Hepatocyte (in vitro differentiated cells): ENCODE results near the gene SMIM11. TPM values are rescaled to one million over a fixed set of nuclear protein-coding genes. Genes with fewer than 3 reads are reported as not detected.
"Not testable (repeated sequence)": the region's sequence is repeated elsewhere in the genome, so short reads cannot be mapped to it uniquely, and the experiment has no call there.

Source experiments
- DNase-seq: peaks from one replicate; pipeline ENCODE4 v3.0.0-alpha.2; 2016; ENCODE audit warnings: low spot score
- H2AFZ ChIP-seq: fragments of 200-600 bp; sonication (generic); 2 replicates; pipeline ENCODE4 v1.6.0; 2016; ENCODE audit warnings: antibody characterized with exemption, mild to moderate bottlenecking
- H3K27ac ChIP-seq: fragments of 200-600 bp; sonication (generic); 2 replicates; pipeline ENCODE4 v1.5.1; 2016; ENCODE audit warnings: mild to moderate bottlenecking
- H3K27me3 ChIP-seq: fragments of 200-600 bp; sonication (generic); 2 replicates; pipeline ENCODE4 v1.6.1; 2016
- H3K36me3 ChIP-seq: fragments of 200-600 bp; sonication (generic); replicated peaks from 2 replicates; pipeline ENCODE4 v1.5.1; 2016; ENCODE audit warnings: low read depth; ENCODE audit not compliant: insufficient read depth
- H3K4me1 ChIP-seq: fragments of 200-600 bp; sonication (generic); 2 replicates; pipeline ENCODE4 v1.5.1; 2016; ENCODE audit warnings: mild to moderate bottlenecking, moderate library complexity; ENCODE audit not compliant: insufficient read depth
- H3K4me2 ChIP-seq: fragments of 200-600 bp; sonication (generic); 2 replicates; pipeline ENCODE4 v1.6.0; 2016
- H3K4me3 ChIP-seq: fragments of 200-600 bp; sonication (generic); 2 replicates; pipeline ENCODE4 v1.5.1; 2016; ENCODE audit warnings: mild to moderate bottlenecking
- H3K79me2 ChIP-seq: fragments of 200-600 bp; sonication (generic); 2 replicates; pipeline ENCODE4 v1.6.0; 2017; ENCODE audit warnings: mild to moderate bottlenecking
- H3K9me2 ChIP-seq: fragments of 200-600 bp; sonication (generic); replicated peaks from 2 replicates; pipeline ENCODE4 v1.6.0; 2017; ENCODE audit warnings: mild to moderate bottlenecking; ENCODE audit not compliant: insufficient read depth
- H3K9me3 ChIP-seq: fragments of 200-600 bp; sonication (generic); 2 replicates; pipeline ENCODE4 v1.5.1; 2016; ENCODE audit warnings: low read depth, mild to moderate bottlenecking
- H4K20me1 ChIP-seq: fragments of 200-600 bp; sonication (generic); 2 replicates; pipeline ENCODE4 v1.6.0; 2016; ENCODE audit warnings: mild to moderate bottlenecking; ENCODE audit not compliant: insufficient read depth, poor library complexity, severe bottlenecking
- WGBS: methylation state at CpG from one replicate; pipeline ENCODE4 v1.1.6; 2016; ENCODE audit warnings: low lambda C conversion rate; ENCODE audit errors: missing lambda C conversion rate; 5-methylcytosine and 5-hydroxymethylcytosine counted together
- polyA plus RNA-seq: library from polyadenylated mRNA; unstranded; fragments of >200 nt; fragmentation: Nextera tagmentation; extraction: Ambion mirVana; gene quantifications from 2 replicates; pipeline ENCODE4 v1.2.1, GENCODE V29; 2016
- total RNA-seq: library from RNA; depleted of rRNA; stranded (reverse); fragments of >200 nt; gene quantifications from 2 replicates; pipeline ENCODE4 v1.2.3, GENCODE V29; 2014

The SMIM11 gene
- total and polyA plus RNA-seq, 2 experiments from 2014 or later = 2.7 to 6.6 TPM

- not testable (repeated sequence) for DNase-seq, H3K27ac ChIP-seq, H3K9me3 ChIP-seq, H3K36me3 ChIP-seq, H3K9me2 ChIP-seq, H3K4me3 ChIP-seq, H4K20me1 ChIP-seq, H3K4me2 ChIP-seq, H2AFZ ChIP-seq, H3K4me1 ChIP-seq, H3K27me3 ChIP-seq, H3K79me2 ChIP-seq
- no CpG with 5 or more reads among the region's 5 CpGs for WGBS
Measured at GRCh38 chr21:34404742-34405141, 29.4 kb downstream of the SMIM11 start.

- not testable (repeated sequence) for H3K79me2 ChIP-seq, H3K27me3 ChIP-seq, H3K4me2 ChIP-seq, H3K27ac ChIP-seq, H4K20me1 ChIP-seq, H3K9me2 ChIP-seq, H2AFZ ChIP-seq, DNase-seq, H3K4me1 ChIP-seq, H3K9me3 ChIP-seq, H3K36me3 ChIP-seq, H3K4me3 ChIP-seq
- no CpG with 5 or more reads among the region's 2 CpGs for WGBS
Measured at GRCh38 chr21:34405686-34406085, 30.4 kb downstream of the SMIM11 start.

- H2AFZ ChIP-seq, H3K4me1 ChIP-seq, H3K36me3 ChIP-seq, H3K79me2 ChIP-seq, H3K27me3 ChIP-seq, H3K4me2 ChIP-seq, H3K9me2 ChIP-seq, H3K4me3 ChIP-seq, H3K9me3 ChIP-seq, H4K20me1 ChIP-seq, H3K27ac ChIP-seq, DNase-seq: not testable (repeated sequence)
- no CpG with 5 or more reads among the region's 6 CpGs for WGBS
Measured at GRCh38 chr21:34406102-34406501, 30.8 kb downstream of the SMIM11 start.

GRCh38 chr21:34406676-34407075 lies 31.4 kb downstream of the SMIM11 start:
- not testable (repeated sequence) for H3K27ac ChIP-seq, H3K4me1 ChIP-seq, H3K79me2 ChIP-seq, H3K9me2 ChIP-seq, H3K4me2 ChIP-seq, H3K4me3 ChIP-seq, H3K27me3 ChIP-seq, H2AFZ ChIP-seq, H4K20me1 ChIP-seq, DNase-seq, H3K36me3 ChIP-seq, H3K9me3 ChIP-seq
- WGBS = no CpG with 5 or more reads among the region's 2 CpGs

GRCh38 chr21:34407294-34407693 lies 32.0 kb downstream of the SMIM11 start:
- not testable (repeated sequence) for H3K4me1 ChIP-seq, H3K9me3 ChIP-seq, H3K79me2 ChIP-seq, H2AFZ ChIP-seq, H3K36me3 ChIP-seq, H4K20me1 ChIP-seq, DNase-seq, H3K4me2 ChIP-seq, H3K27me3 ChIP-seq, H3K4me3 ChIP-seq, H3K9me2 ChIP-seq, H3K27ac ChIP-seq
- no CpG with 5 or more reads among the region's 9 CpGs for WGBS

GRCh38 chr21:34417448-34418077 lies 42.3 kb downstream of the SMIM11 start:
- WGBS = no CpG with 5 or more reads among the region's 5 CpGs
- not testable (repeated sequence) for H3K4me1 ChIP-seq, H3K9me2 ChIP-seq, H3K79me2 ChIP-seq, H3K4me2 ChIP-seq, H4K20me1 ChIP-seq, H3K27ac ChIP-seq, H3K27me3 ChIP-seq, H3K4me3 ChIP-seq, H3K36me3 ChIP-seq, H2AFZ ChIP-seq, H3K9me3 ChIP-seq, DNase-seq

- not testable (repeated sequence) for H3K9me3 ChIP-seq, H3K4me3 ChIP-seq, DNase-seq, H3K36me3 ChIP-seq, H3K27ac ChIP-seq, H3K9me2 ChIP-seq, H4K20me1 ChIP-seq, H3K4me1 ChIP-seq, H3K79me2 ChIP-seq, H2AFZ ChIP-seq, H3K4me2 ChIP-seq, H3K27me3 ChIP-seq
- WGBS = no CpG with 5 or more reads among the region's 4 CpGs
Measured at GRCh38 chr21:34423805-34424204, 48.5 kb downstream of the SMIM11 start, which contains the start of gene SMIM34. Gene SMIM34 (minus strand): TSS chr21:34423951. CDS start chr21:34423839, 112 bp downstream.

GRCh38 chr21:34427339-34427738 lies 52.0 kb downstream of the SMIM11 start:
- H3K4me2 ChIP-seq, DNase-seq, H3K27me3 ChIP-seq, H4K20me1 ChIP-seq, H3K27ac ChIP-seq, H3K4me3 ChIP-seq, H3K9me3 ChIP-seq, H3K4me1 ChIP-seq, H3K9me2 ChIP-seq, H2AFZ ChIP-seq, H3K36me3 ChIP-seq, H3K79me2 ChIP-seq: not testable (repeated sequence)
- no CpG with 5 or more reads among the region's 8 CpGs for WGBS

- not testable (repeated sequence) for H3K27ac ChIP-seq, H2AFZ ChIP-seq, H3K27me3 ChIP-seq, H3K9me2 ChIP-seq, H3K4me2 ChIP-seq, H3K79me2 ChIP-seq, H3K9me3 ChIP-seq, H3K36me3 ChIP-seq, H3K4me3 ChIP-seq, H3K4me1 ChIP-seq, DNase-seq, H4K20me1 ChIP-seq
- WGBS = no CpG with 5 or more reads among the region's 6 CpGs
Measured at GRCh38 chr21:34428441-34428840, 53.1 kb downstream of the SMIM11 start.
